Stimulated activated CD4-positive, alpha-beta T cell treated with anti-CD3 and anti-CD28 coated beads, Interleukin-12 subunit alpha, Interleukin-12 subunit beta, amount 100 ng/mL, for 48 hours (primary cell): ENCODE data around the gene MEF2B.
A peak's percentile ranks its signal among the peaks of the same experiment; 100 is the strongest.
"Not testable (repeated sequence)": the region's sequence is repeated elsewhere in the genome, so short reads cannot be mapped to it uniquely, and the experiment has no call there.

ENCODE experiments used
- DNase-seq, 3 donors: peaks; one replicate each; pipeline ENCODE4 v3.0.0-alpha.2; 2020; ENCODE audit warnings: low read depth in 2 of 3, low spot score in 1 of 3

MEF2B gene

GRCh38 chr19:19132912-19133311 is 37.2 kb downstream of the MEF2B start:
- DNase-seq, result no peak

- no peak for DNase-seq
Measured at GRCh38 chr19:19131989-19132388, 38.1 kb downstream of the MEF2B start.

- DNase-seq, result no peak
Measured at GRCh38 chr19:19126102-19126501, 44.0 kb downstream of the MEF2B start.

- no peak for DNase-seq
Measured at GRCh38 chr19:19123386-19123785, 46.7 kb downstream of the MEF2B start.

- no peak for DNase-seq
Measured at GRCh38 chr19:19122902-19123301, 47.2 kb downstream of the MEF2B start.

GRCh38 chr19:19121371-19121770 is 48.7 kb downstream of the MEF2B start:
- DNase-seq, result no peak

- peak in 1 of 3 donors; percentile 16 for DNase-seq
Measured at GRCh38 chr19:19120308-19121231, 49.5 kb downstream of the MEF2B start.

- no peak for DNase-seq
Measured at GRCh38 chr19:19119325-19120237, 50.5 kb downstream of the MEF2B start.

GRCh38 chr19:19115954-19116353 is 54.1 kb downstream of the MEF2B start:
- peak in 2 of 3 donors; percentile 36 to 47 for DNase-seq

- DNase-seq, result no peak
Measured at GRCh38 chr19:19113040-19113626, 56.9 kb downstream of the MEF2B start.

GRCh38 chr19:19111967-19112580 is 58.0 kb downstream of the MEF2B start:
- DNase-seq, result no peak

- DNase-seq, result no peak
Measured at GRCh38 chr19:19111136-19111835, 58.8 kb downstream of the MEF2B start.

GRCh38 chr19:19110410-19111135 is 59.5 kb downstream of the MEF2B start:
- DNase-seq, result no peak

GRCh38 chr19:19109601-19110000 is 60.5 kb downstream of the MEF2B start:
- DNase-seq, result no peak

- DNase-seq, result no peak
Measured at GRCh38 chr19:19107654-19108053, 62.4 kb downstream of the MEF2B start.

GRCh38 chr19:19106938-19107337 is 63.1 kb downstream of the MEF2B start:
- not testable (repeated sequence) for DNase-seq

GRCh38 chr19:19106056-19106551 is 64.0 kb downstream of the MEF2B start:
- DNase-seq, result no peak

- no peak for DNase-seq
Measured at GRCh38 chr19:19105365-19106055, 64.6 kb downstream of the MEF2B start.

- no peak for DNase-seq
Measured at GRCh38 chr19:19103167-19103566, 66.9 kb downstream of the MEF2B start.
